Stimulated activated CD4-positive, alpha-beta T cell treated with anti-CD3 and anti-CD28 coated beads, TNF-alpha, amount 100 ng/mL, for 24 hours (primary cell): Measurements from ENCODE around the gene SVOPL.

ENCODE experiments used
- DNase-seq, 3 experiments: peaks; one replicate each; pipeline ENCODE4 v3.0.0-alpha.2; 2020; ENCODE audit warnings: low read depth in 3 of 3

Gene SVOPL

GRCh38 chr7:138563808-138564207, 137.4 kb downstream of the SVOPL start:
- DNase-seq: no peak

- DNase-seq: no peak
Observed at GRCh38 chr7:138559448-138559847, 141.7 kb downstream of the SVOPL start.

- no peak for DNase-seq
Observed at GRCh38 chr7:138556771-138557484, 144.2 kb downstream of the SVOPL start.

- no peak for DNase-seq
Observed at GRCh38 chr7:138555684-138556083, 145.5 kb downstream of the SVOPL start.

GRCh38 chr7:138554674-138555073, 146.5 kb downstream of the SVOPL start:
- DNase-seq: no peak

DNA sequence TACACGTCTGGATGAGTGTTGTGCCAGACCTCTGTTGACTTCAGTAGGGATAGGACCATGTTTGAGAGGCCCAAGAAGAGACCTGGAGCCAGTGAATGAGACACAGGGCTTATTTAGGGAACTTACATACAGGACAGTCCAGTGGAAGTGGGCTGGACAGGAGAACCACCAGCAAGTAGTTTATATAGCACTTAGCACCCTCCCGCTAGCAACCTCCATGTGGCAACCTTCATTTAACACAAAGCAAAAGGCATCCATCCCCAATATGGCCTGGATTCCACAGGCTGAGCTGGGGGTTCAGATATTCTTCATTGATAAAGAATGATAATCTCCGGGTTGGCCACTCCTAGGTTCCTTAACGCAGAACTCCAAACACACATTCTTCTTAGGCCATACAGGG, 147.4 kb downstream of the SVOPL start:
- no peak for DNase-seq

DNA sequence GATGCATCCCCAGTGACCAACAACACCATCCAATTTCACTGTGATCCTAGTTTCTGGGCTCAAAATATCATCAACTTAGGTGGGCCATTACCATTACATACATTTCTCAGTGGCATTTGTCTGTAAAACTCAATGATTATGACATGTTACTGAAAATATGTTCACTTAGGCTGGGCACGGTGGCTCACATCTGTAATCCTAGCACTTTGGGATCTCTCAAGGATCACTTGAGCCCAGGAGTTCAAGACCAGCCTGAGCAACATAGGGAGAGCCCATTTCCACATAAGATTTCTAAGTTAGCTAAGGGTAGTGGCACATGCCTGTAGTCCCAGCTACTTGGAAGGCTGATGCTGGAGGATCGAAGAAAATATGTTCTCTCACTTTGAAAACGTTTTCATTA, 150.1 kb downstream of the SVOPL start:
- no peak for DNase-seq

DNA sequence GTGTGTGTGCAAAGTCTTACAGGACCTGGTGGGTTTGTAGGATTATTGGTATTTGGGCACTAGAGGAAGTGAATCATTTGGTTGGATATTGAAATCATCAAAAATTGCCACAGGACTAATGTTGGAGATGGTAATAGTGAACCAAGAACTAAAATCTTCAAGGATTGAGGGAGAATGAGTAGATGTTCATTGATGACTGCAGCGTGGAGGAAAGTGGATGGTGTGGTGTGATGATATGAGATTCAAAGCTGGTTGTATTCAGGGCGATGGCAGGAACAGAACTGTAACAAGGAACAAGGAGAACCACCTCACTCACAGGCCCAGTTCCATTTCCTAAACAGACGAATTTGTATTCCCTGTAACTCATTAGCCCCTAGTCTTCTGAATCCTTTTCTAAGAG, 150.8 kb downstream of the SVOPL start:
- DNase-seq: no peak

DNA sequence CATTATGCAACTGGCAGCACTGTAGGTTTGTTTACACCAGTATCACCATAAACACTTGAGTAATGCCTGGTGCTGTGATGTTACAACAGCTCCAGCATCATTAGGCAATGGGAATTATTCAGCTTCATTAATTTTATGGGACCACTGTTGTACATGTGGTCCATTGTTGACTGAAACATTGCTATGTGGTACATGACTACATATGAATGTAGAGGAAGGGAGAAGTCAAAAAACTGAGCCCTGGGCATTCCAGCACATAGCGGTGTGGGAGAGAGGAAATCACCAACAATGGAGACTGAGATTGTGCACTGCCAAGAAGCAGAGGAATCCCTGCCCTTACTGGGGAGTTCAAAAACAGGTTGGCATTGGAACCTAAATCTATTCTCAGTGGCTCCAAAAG, 152.1 kb downstream of the SVOPL start:
- DNase-seq: no peak

DNA sequence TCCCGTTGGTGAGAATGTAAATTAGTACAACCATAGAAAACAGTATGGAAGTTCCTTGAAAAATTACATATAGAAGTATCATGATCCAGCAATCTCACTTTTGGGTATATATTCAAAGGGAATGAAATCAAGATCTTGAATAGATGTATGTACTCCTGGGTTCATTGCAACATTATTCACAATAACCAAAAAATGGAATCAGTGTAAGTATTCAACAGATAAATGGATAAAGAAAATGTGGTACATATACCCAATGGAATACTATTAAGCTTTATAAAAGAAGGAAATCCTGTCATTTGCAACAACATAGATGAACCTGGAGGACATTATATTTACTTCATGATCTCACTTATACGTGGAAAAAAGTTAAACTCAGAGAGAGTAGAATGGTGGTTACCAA, 154.3 kb downstream of the SVOPL start:
- DNase-seq: no peak

- no peak for DNase-seq
Observed at GRCh38 chr7:138546064-138546619, 155.0 kb downstream of the SVOPL start.

- no peak for DNase-seq
Observed at GRCh38 chr7:138545123-138545522, 156.0 kb downstream of the SVOPL start.
